GM12864 (cell line): Measurements from ENCODE around the gene AHI1.
A peak's percentile ranks its signal among the peaks of the same experiment; 100 is the strongest.

ENCODE experiments used
- DNase-seq: peaks from one replicate; pipeline ENCODE4 v3.0.0-alpha.2; 2011; ENCODE audit warnings: low read depth
- H3K4me3 ChIP-seq: 2 replicates; pipeline ENCODE4 v1.5.1; 2011; ENCODE audit warnings: mild to moderate bottlenecking, low read depth, low read length, control low read depth
- CTCF ChIP-seq: IDR thresholded peaks from 2 replicates; pipeline ENCODE4 v1.5.1; 2011; ENCODE audit warnings: low read depth, mild to moderate bottlenecking, moderate library complexity, low read length, control low read depth, inconsistent platforms; ENCODE audit errors: missing control alignments

Gene AHI1

DNA sequence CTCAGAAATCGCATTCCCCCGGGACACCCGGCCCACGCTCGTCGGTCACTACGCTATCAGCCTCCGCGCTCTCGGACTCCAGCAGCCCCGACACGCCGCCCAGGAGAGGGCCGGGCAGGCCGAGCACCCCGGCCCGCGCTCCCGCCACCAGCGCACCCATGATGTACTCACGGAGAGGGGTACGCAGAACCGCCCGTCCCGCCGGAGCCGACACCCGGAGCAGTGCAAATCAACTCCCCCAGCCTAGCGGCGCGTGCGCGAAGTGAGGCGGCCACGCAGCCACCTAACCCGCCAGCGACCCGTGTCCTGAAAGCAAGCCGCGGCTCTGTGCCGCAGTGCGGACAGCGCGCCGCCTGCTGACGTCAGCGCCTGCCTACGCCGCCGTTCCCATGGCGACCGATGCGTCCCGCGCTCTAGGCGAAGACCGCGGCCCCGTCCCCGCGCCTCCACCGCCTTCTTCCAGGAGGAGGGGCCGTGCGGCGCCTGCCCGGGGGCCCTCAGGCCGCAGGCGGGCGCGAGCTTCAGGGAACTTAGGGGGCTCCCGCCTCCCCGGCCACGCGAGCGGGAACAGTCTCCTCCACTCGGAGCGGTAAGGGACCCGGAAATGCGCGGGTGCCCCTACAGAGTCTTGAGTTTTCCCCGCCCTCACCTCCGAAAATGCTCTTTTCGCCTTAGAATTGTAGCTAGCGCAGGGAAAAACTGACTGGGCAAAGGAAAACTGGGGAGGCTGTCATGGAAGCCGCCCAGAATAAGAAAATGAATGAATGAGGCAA, at the start of gene AHI1:
Gene AHI1, minus strand, starts transcription at position 329 of the 773 bp plus-strand sequence. CDS start 5,503 bp downstream, outside the sequence.
- peak within 1 kb of the TSS; percentile 94 for H3K4me3 ChIP-seq
- peak; percentile 83 for DNase-seq
- no peak for TF ChIP-seq CTCF

DNA sequence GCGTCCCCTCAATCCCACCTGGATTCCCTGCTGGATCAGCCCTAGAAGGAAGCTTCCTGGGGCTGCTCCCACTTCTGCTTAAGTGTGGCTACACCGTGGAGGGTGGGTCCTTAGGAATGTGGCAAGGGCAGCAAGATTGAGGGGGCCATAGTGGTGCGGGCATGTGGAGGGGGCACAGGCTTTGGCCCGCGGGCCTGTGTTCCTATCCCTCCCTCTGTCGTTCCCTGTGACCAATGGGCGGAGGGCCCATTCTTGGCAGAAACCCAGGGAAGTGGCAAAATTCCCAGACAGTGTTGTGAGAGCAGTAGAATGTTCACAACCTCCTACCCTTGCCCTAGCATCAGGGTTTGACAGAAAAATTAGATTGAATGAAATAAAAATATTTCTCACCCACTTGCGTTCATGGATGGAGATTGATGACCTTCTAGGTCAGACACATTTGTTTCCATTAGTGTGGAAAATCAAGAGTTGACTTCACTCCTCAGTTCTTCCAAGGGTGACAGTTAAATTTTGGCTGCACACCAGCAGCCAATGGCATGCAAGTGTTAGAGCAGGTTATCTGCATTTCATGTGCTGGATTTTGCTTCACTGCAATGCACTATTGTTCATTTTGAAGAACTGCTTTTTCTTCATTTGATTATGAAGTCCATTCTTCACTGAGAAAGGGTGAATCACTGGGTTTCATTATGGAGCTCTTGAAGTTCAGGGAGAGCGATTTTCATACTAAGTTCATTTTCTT, 49.3 kb upstream of the AHI1 start:
- no peak for DNase-seq
- no peak overlapping the region for H3K4me3 ChIP-seq
- no peak for TF ChIP-seq CTCF

GRCh38 chr6:135546206-135546605, 48.7 kb upstream of the AHI1 start:
- TF ChIP-seq CTCF, result no peak
- no peak overlapping the region for H3K4me3 ChIP-seq
- no peak for DNase-seq

DNA sequence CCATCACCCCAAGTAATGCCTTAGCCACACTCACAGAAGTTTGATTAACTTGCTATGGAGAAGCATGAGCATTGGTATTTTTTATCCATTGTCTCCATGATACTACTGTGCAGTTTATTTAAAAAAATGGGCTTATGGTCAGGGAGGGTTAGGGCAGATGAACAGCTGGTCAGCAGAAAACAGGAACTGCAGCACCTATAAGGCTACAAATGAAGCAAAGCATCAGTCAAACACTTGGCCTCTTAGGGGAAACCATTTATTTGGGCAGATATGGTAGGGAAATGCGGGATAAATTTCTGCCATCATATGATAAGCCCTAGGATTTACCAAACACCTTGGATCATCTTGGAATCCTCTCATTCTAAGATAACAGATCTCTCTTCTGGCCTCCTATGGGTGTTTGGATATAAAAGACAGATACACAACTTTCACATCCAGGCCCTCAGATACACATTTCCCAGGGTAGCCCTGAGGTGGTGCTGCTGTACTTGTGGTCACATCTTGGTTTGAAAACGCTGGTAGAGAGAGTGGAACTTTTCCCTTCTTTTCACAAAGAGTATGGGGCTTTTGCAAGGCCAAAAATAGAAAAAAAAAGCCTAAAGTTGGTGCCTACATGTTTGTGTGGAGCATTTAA, 42.8 kb upstream of the AHI1 start:
- H3K4me3 ChIP-seq, result no peak overlapping the region
- TF ChIP-seq CTCF, result no peak
- DNase-seq, result no peak

- no peak for DNase-seq
- no peak overlapping the region for H3K4me3 ChIP-seq
- TF ChIP-seq CTCF, result no peak
Observed at GRCh38 chr6:135537741-135538301, 40.3 kb upstream of the AHI1 start.

DNA sequence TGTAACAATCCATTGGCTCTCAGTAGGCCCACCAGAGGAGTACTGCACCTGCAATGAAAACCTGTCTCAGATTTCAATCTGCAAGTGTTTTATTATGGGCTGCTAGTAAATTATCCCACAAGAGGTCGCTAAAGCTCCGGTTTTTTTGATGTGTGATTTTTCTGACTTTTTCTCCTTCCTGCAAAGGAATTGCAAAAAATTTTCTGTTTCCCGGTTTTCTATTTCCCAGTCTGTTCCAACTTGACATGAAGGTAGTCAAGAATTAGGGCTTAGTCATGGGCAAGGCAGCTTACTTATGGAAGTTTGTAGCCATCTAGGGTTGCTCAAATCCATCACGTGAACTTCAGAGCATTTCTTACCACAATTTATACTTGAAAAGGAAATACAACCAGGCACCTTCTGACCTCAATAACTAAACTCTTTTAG, 38.5 kb upstream of the AHI1 start:
- H3K4me3 ChIP-seq, result no peak overlapping the region
- TF ChIP-seq CTCF, result peak; percentile 48
- DNase-seq, result no peak
